MM.1S (cell line): ENCODE results near the gene TUBA3C.

Experiments
- DNase-seq: peaks from one replicate; pipeline ENCODE4 v3.0.0-alpha.2; 2015
- H2AFZ ChIP-seq: fragments of 300-600 bp; sonication (generic); 2 replicates; pipeline ENCODE4 v1.6.0; 2016; ENCODE audit warnings: antibody characterized with exemption, low read length
- H3F3A ChIP-seq: fragments of 300-600 bp; sonication (generic); 2 replicates; pipeline ENCODE4 v1.6.1; 2016; ENCODE audit warnings: mild to moderate bottlenecking, antibody characterized with exemption, low read length, moderate library complexity, mixed read lengths; ENCODE audit not compliant: insufficient read depth
- H3K27ac ChIP-seq: fragments of 300-600 bp; sonication (generic); 2 replicates; pipeline ENCODE4 v1.5.1; 2016; ENCODE audit warnings: mild to moderate bottlenecking, low read length
- H3K27me3 ChIP-seq: fragments of 300-600 bp; sonication (generic); replicated peaks from 2 replicates; pipeline ENCODE4 v1.6.0; 2016; ENCODE audit warnings: low read length; ENCODE audit not compliant: insufficient read depth
- H3K36me3 ChIP-seq: fragments of 300-600 bp; sonication (generic); replicated peaks from 2 replicates; pipeline ENCODE4 v1.6.1; 2016; ENCODE audit warnings: mild to moderate bottlenecking, low read length, mixed read lengths; ENCODE audit not compliant: insufficient read depth
- H3K4me1 ChIP-seq: fragments of 300-600 bp; sonication (generic); 2 replicates; pipeline ENCODE4 v1.6.1; 2016; ENCODE audit warnings: low read length, mixed read lengths
- H3K4me2 ChIP-seq: fragments of 300-600 bp; sonication (generic); 2 replicates; pipeline ENCODE4 v1.6.0; 2016; ENCODE audit warnings: low read depth, low read length
- H3K4me3 ChIP-seq: fragments of 300-600 bp; sonication (generic); 2 replicates; pipeline ENCODE4 v1.5.1; 2016; ENCODE audit warnings: low read length, mixed read lengths
- H3K79me2 ChIP-seq: fragments of 300-600 bp; sonication (generic); 2 replicates; pipeline ENCODE4 v1.6.1; 2016; ENCODE audit warnings: mixed run types, low read length, mixed read lengths
- H3K9ac ChIP-seq: fragments of 300-600 bp; sonication (generic); 2 replicates; pipeline ENCODE4 v1.6.1; 2016; ENCODE audit warnings: low read length, mixed read lengths
- H3K9me2 ChIP-seq: fragments of 300-600 bp; sonication (generic); replicated peaks from 2 replicates; pipeline ENCODE4 v1.6.1; 2016; ENCODE audit warnings: mild to moderate bottlenecking, low read length, mixed read lengths; ENCODE audit not compliant: insufficient read depth
- H3K9me3 ChIP-seq: fragments of 300-600 bp; sonication (generic); replicated peaks from 2 replicates; pipeline ENCODE4 v1.6.1; 2016; ENCODE audit warnings: mild to moderate bottlenecking, low read length, mixed read lengths; ENCODE audit not compliant: insufficient read depth
- H4K20me1 ChIP-seq: fragments of 300-600 bp; sonication (generic); 2 replicates; pipeline ENCODE4 v1.6.1; 2016; ENCODE audit warnings: mild to moderate bottlenecking, low read length, moderate library complexity, mixed read lengths; ENCODE audit not compliant: insufficient read depth
- EZH2 ChIP-seq: fragments of 300-600 bp; sonication (generic); optimal IDR thresholded peaks from 2 replicates; pipeline ENCODE3; 2017; ENCODE audit warnings: low read depth, mild to moderate bottlenecking, antibody characterized with exemption, low read length, mixed read lengths
- EZH2phosphoT487 ChIP-seq: fragments of 300-600 bp; sonication (generic); IDR thresholded peaks from 2 replicates; pipeline ENCODE4 v1.6.1; 2018; ENCODE audit warnings: antibody characterized with exemption, low read length
- TF ChIP-seq, protein P1 (sequence below): fragments of 300-600 bp; sonication (generic); IDR thresholded peaks from 2 replicates; pipeline ENCODE4 v1.5.1; 2016; ENCODE audit warnings: antibody characterized with exemption, low read length, mixed read lengths

TUBA3C gene

DNA sequence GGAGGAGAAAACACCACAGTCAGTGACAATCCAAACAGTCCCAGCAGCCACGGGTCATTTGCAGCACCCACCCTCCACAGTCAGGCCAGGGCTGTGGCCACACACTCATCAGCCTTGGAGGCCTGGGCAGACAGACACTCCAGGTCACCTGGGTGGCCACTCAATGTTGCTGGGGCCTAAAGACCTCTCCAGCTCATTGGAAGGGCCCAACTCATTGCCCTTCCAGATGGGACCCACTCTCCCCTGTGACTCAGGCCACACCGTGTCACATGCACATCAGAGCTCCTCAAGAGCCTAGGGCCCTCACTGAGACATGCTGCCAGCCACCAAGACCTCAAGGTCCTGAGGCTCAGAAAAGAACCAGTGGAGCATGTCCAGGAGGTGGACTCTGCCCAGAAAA, 22.4 kb downstream of the TUBA3C start:
- no peak overlapping the region for H3K27ac ChIP-seq
- H3K4me3 ChIP-seq, result no peak overlapping the region
- no peaks in the 10 kb centered on the region for H3K36me3 ChIP-seq
- no peak overlapping the region for H2AFZ ChIP-seq
- no peaks in the 10 kb centered on the region for H4K20me1 ChIP-seq
- H3K9me3 ChIP-seq, result no peaks in the 10 kb centered on the region
- H3K79me2 ChIP-seq, result no peaks in the 10 kb centered on the region
- H3F3A ChIP-seq, result no peaks in the 10 kb centered on the region
- H3K4me2 ChIP-seq, result no peak overlapping the region
- no peak overlapping the region for H3K9ac ChIP-seq
- no peak for DNase-seq
- no peaks in the 10 kb centered on the region for H3K9me2 ChIP-seq
- TF ChIP-seq EZH2 (no peak), EZH2phosphoT487 (no peak)
- TF ChIP-seq, protein P1, sequence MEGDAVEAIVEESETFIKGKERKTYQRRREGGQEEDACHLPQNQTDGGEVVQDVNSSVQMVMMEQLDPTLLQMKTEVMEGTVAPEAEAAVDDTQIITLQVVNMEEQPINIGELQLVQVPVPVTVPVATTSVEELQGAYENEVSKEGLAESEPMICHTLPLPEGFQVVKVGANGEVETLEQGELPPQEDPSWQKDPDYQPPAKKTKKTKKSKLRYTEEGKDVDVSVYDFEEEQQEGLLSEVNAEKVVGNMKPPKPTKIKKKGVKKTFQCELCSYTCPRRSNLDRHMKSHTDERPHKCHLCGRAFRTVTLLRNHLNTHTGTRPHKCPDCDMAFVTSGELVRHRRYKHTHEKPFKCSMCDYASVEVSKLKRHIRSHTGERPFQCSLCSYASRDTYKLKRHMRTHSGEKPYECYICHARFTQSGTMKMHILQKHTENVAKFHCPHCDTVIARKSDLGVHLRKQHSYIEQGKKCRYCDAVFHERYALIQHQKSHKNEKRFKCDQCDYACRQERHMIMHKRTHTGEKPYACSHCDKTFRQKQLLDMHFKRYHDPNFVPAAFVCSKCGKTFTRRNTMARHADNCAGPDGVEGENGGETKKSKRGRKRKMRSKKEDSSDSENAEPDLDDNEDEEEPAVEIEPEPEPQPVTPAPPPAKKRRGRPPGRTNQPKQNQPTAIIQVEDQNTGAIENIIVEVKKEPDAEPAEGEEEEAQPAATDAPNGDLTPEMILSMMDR, result no peak
- H3K4me1 ChIP-seq, result no peaks in the 10 kb centered on the region
- no peaks in the 10 kb centered on the region for H3K27me3 ChIP-seq

- H3K27ac ChIP-seq, result no peak overlapping the region
- no peaks in the 10 kb centered on the region for H4K20me1 ChIP-seq
- H3F3A ChIP-seq, result no peaks in the 10 kb centered on the region
- H3K4me2 ChIP-seq, result no peak overlapping the region
- no peaks in the 10 kb centered on the region for H3K36me3 ChIP-seq
- H3K9me2 ChIP-seq, result no peaks in the 10 kb centered on the region
- H2AFZ ChIP-seq, result no peak overlapping the region
- no peaks in the 10 kb centered on the region for H3K79me2 ChIP-seq
- TF ChIP-seq EZH2 (no peak), EZH2phosphoT487 (no peak)
- TF ChIP-seq, protein P1, result no peak
- H3K9ac ChIP-seq, result no peak overlapping the region
- H3K27me3 ChIP-seq, result no peaks in the 10 kb centered on the region
- DNase-seq, result no peak
- no peaks in the 10 kb centered on the region for H3K4me1 ChIP-seq
- no peaks in the 10 kb centered on the region for H3K9me3 ChIP-seq
- no peak overlapping the region for H3K4me3 ChIP-seq
These were observed 23.0 kb downstream of the TUBA3C start for GRCh38 chr13:19158526-19159174.

- H3K27me3 ChIP-seq, result no peaks in the 10 kb centered on the region
- H2AFZ ChIP-seq, result no peak overlapping the region
- H3K4me2 ChIP-seq, result no peak overlapping the region
- no peaks in the 10 kb centered on the region for H3K4me1 ChIP-seq
- H3K79me2 ChIP-seq, result no peaks in the 10 kb centered on the region
- DNase-seq, result no peak
- H3K9me2 ChIP-seq, result no peaks in the 10 kb centered on the region
- no peaks in the 10 kb centered on the region for H3K9me3 ChIP-seq
- H3F3A ChIP-seq, result no peaks in the 10 kb centered on the region
- TF ChIP-seq, protein P1, result no peak
- no peak for TF ChIP-seq EZH2
- no peak for TF ChIP-seq EZH2phosphoT487
- H3K27ac ChIP-seq, result no peak overlapping the region
- no peak overlapping the region for H3K4me3 ChIP-seq
- no peaks in the 10 kb centered on the region for H4K20me1 ChIP-seq
- H3K36me3 ChIP-seq, result no peaks in the 10 kb centered on the region
- no peak overlapping the region for H3K9ac ChIP-seq
These were observed 23.6 kb downstream of the TUBA3C start for GRCh38 chr13:19158006-19158405.
